RWPE1 (cell line): ENCODE data around the gene DUOX1.

ENCODE experiments used
- CTCF ChIA-PET: fragments of 350-600 bp; sonication (Branson Sonifier 250); formaldehyde crosslinking; extraction: SDS; loops from one replicate; lab custom pipeline; 2021; lab: Yijun Ruan, JAX
- POLR2A ChIA-PET: fragments of 400-600 bp; formaldehyde crosslinking; extraction: SDS; loops from one replicate; lab custom pipeline; 2020; ENCODE audit warnings: antibody characterized with exemption; ENCODE audit not compliant: low non-redundant PET; lab: Yijun Ruan, JAX
- DNase-seq: peaks from one replicate; pipeline ENCODE4 v3.0.0; 2012; ENCODE audit warnings: low spot score
- H3K27ac ChIP-seq: fragments of 450-650 bp; 2 replicates; pipeline ENCODE4 v1.5.1; 2017
- CTCF ChIP-seq: fragments of 450-650 bp; conservative IDR thresholded peaks from 2 replicates; pipeline ENCODE4 v1.5.1; 2017; ENCODE audit warnings: low read depth, mild to moderate bottlenecking

Gene DUOX1

GRCh38 chr15:45126535-45127158 is 3.1 kb upstream of the DUOX1 start:
- POLR2A ChIA-PET: no interaction called here

GRCh38 chr15:45128971-45129639 is 689 bp upstream of the DUOX1 start:
- ChIA-PET POLR2A (no interaction called here), CTCF (interaction anchor here (1.1 to 1.8 kb wide), 4 partner anchors 11 to 148 kb away, joined by 3 to 11 read pairs (median 6); no protein-coding TSS in a partner anchor)
- TF ChIP-seq CTCF: no peak
- peak overlapping the region; percentile 70 for H3K27ac ChIP-seq
- DNase-seq: no peak

More at GRCh38 chr15:45126535-45127158, 3.1 kb upstream of the DUOX1 start:
- DNase-seq: no peak
- H3K27ac ChIP-seq: no peak overlapping the region
- peak; percentile 89 for TF ChIP-seq CTCF
- CTCF ChIA-PET: interaction anchor here (0.6 to 1.7 kb wide), 9 partner anchors 9 to 256 kb away, joined by 3 to 7 read pairs (median 3); no protein-coding TSS in a partner anchor

GRCh38 chr15:45130291-45131000 is 652 bp downstream of the DUOX1 start:
- peak overlapping the region; percentile 70 for H3K27ac ChIP-seq
- no peak for DNase-seq
- POLR2A ChIA-PET: interaction anchor here (1.5 kb wide), 1 partner anchor 32 kb away, joined by 3 read pairs; no protein-coding TSS in a partner anchor
- no peak for TF ChIP-seq CTCF
- CTCF ChIA-PET: interaction anchor here (0.7 to 1.8 kb wide), 6 partner anchors 12 to 147 kb away, joined by 3 to 11 read pairs (median 4); no protein-coding TSS in a partner anchor

GRCh38 chr15:45131510-45131909 is 1.7 kb downstream of the DUOX1 start:
- ChIA-PET POLR2A (interaction anchor here (1.5 kb wide), 1 partner anchor 31 kb away, joined by 3 read pairs; no protein-coding TSS in a partner anchor), CTCF (interaction anchor here (1.2 kb wide), 1 partner anchor 31 kb away, joined by 6 read pairs; no protein-coding TSS in a partner anchor)
- no peak for DNase-seq
- no peak for TF ChIP-seq CTCF
- no peak overlapping the region for H3K27ac ChIP-seq

GRCh38 chr15:45132844-45133560 is 3.2 kb downstream of the DUOX1 start:
- ChIA-PET CTCF (interaction anchor here (0.8 to 1.1 kb wide), 2 partner anchors 8 to 15 kb away, joined by 3 to 7 read pairs; no protein-coding TSS in a partner anchor), POLR2A (no interaction called here)

More at GRCh38 chr15:45132844-45133560, 3.2 kb downstream of the DUOX1 start:
- no peak for TF ChIP-seq CTCF
- peak overlapping the region; percentile 13 for H3K27ac ChIP-seq
- no peak for DNase-seq
